ENCODE data around the gene ELL2.
A peak's percentile ranks its signal among the peaks of the same experiment; 100 is the strongest.

The ELL2 gene

DNA sequence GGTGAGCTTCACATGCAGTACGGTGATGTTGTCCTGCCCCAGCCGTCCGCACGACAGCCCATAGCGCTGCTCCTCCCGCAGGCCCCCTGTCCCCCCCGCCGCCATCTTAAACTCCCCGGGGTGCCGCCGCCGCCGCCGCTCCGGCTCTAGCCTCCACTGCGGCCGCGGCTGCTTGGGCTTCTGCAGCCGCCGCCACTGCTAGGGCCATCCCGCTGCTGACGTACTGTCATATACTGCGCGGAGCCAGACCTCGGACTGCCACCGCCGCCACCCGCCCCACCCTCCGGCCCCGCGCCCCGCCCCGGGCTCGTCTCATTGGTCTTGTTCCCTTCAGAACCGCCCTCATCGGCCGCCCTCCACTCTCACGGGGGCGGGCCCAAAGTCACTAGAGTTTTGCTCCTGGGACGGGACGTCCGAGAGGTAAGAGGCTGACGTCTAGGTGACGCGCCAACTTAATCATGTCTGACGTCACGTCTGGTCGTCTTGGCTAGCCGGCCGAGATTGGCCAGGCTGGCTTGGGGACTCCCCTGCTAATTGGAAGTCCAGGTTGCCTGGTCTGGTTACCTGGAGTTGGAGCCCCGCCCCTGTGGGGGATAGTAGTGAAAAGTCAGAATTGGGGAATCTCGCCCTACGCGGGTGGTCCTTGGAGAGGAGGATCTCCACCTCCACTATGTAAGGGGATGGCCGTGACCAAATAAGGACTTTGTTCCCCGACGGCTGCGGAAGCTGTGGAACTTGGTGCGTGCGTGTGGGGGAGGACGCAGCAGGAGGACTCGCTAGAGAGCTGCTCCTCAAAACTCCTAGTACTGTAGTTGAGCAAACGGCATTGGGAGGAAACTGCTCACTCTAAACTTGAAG is at the start of gene ELL2:
Gene ELL2, minus strand, starts transcription at position 235 of the 858 bp plus-strand sequence. Its CDS starts 130 bp downstream, at position 105.
- DNase-seq (ENCODE audit: low read depth), result peak; percentile 71

DNA sequence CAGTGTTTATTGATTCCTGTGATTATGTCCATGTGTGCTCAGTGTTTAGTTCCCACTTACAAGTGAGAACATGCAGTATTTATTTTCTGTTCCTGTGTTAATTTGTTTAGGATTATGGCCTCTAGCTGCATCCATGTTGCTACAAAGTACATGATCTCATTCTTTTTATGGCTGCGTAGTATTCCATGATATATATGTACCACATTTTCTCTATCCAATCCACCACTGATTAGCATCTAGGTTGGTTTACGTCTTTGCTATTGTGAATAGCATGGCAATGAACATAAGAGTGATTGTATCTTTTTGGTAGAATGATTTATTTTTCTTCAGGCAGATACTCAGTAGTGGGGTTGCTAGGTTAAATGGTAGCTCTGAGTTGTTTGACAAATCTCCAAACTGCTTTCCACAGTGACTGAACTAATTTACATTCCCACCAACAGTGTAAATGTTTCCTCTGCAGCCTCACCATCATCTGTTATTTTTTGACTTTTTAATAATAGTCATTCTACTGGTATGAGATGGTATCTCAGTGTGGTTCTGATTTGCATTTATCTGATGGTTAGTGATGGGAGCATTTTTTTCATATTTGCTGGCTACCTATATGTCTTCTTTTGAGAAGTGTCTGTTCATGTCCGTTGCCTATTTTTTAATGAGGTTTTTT is 47.5 kb upstream of the ELL2 start:
- no peak for DNase-seq (ENCODE audit: low read depth)

DNA sequence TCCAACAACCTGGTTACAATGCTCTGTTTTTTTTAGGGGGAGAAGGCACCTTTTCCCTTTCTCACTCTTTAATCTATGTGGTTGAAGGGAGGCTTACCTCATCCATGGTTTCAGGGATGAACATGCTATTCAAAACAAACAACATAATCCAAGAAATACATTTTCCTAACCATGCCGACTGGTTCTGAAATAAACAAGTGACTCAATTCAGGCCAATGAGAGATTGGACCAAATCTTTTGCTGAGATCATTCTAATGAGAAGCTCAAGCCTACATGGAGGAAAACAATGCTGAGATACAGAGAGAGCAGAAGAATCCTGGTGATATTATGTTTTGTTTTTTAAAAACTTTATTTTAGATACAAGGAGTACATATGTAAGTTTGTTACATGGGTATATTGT is 46.8 kb upstream of the ELL2 start:
- no peak for DNase-seq (ENCODE audit: low read depth)

DNA sequence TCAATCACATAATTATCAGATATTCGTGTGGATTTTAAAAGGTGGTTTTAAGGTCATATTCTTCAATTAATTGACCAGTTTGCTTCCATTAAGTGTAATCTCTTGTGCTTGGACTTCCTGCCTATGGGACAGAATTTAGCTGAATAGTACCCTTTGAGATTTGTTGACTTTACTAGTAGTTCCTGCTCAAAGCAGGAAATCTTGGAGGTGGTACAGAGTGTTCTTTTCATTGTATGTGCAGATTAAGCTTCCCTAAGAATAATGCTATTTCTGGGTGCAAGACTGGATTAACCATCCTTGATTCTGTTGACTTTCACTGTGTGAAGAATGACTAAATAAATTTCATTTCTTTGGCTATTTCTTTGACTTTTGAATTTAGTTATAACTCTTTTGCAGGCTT is 45.4 kb upstream of the ELL2 start:
- DNase-seq (ENCODE audit: low read depth), result no peak

DNA sequence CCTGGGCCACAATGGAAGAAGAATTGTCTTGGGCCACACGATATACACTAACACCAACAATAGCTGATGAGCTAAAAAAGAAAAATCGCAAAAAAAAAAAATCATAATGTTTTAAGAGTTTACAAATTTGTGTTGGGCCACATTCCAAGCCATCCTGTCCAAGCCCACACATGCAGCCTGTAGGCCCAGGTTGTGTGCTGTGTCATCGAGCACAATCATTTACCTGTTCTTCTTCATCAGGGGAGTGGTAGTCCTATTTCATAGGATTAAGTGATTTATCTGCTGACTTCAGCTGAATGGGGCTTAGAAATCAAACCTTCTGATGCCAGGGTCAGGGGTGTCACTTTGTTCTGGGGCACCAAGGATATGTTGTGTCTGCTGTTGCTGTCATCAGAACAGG is 44.6 kb upstream of the ELL2 start:
- DNase-seq (ENCODE audit: low read depth), result no peak

DNA sequence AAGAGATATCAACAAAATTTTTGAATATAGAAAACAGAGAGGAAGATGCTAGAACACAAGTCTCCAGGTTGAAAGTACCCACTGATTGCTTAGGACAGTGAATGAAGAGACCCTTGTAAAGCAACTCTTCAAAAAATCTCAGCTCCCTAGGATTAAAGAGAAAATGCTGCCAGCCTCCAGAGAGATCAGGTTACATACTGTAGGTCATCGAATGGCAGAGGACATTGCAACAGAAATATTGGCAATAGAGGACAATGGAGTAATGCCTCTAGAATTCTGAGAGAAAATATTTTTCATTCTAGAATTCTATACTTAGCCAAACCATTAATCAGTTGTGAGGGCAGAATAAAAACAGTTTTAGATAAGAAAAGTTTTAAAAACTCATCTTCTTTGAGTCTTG is 43.1 kb upstream of the ELL2 start:
- no peak for DNase-seq (ENCODE audit: low read depth)

DNA sequence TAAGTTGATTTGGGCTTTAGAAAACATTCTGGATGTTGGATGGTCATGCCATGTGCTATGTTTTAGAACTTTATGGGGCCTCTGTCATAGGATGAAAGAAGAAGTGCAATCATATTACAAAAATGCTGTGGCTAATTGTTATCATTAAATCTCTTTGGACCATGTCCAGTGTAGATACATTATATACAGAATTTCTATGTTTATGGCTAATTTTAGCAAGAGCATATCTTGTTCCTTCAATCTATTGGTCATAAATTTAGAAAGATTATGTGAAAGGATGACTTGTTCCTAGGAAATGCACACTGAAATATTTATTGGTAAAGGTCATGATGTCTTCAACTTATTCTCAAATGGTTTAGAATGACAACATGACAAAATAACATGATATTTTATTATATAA is 42.4 kb upstream of the ELL2 start:
- no peak for DNase-seq (ENCODE audit: low read depth)

DNA sequence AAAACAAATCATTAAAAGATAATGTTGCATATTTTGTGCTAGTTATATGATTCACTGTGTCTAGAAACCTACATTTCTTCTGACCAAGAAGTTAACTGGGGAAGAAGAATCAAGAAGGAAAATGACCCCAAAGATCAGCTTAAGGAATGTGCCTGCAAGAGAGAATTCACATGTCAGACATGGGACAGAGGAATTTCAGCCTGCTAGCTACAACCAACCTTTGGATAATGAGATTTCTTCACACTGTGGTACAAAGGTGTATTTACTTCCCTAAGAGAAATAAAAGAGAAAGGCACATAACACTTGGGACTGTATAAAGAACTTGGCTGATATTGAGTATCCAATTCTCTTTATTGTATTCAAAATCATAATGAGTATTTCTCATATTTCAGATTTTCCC is 39.6 kb upstream of the ELL2 start:
- no peak for DNase-seq (ENCODE audit: low read depth)

DNA sequence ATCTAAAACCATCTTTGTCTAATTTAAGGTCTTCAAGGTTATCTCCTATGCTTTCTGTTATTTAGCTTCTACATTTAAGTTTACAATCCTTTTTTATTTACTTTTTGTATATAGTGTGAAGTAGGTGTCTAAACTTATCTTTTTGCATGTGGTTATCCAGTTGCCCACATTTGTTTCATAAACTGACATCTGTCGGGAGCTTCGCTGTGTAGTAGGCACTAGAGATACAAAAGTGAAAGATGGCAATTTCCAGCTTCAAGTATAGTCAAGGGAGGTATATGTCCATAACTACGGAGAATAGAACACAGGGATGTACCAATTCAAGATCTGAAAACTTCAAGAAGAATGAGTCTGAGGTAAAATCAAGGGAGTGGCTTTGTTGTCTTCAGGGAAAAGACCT is 38.7 kb upstream of the ELL2 start:
- DNase-seq (ENCODE audit: low read depth), result no peak

DNA sequence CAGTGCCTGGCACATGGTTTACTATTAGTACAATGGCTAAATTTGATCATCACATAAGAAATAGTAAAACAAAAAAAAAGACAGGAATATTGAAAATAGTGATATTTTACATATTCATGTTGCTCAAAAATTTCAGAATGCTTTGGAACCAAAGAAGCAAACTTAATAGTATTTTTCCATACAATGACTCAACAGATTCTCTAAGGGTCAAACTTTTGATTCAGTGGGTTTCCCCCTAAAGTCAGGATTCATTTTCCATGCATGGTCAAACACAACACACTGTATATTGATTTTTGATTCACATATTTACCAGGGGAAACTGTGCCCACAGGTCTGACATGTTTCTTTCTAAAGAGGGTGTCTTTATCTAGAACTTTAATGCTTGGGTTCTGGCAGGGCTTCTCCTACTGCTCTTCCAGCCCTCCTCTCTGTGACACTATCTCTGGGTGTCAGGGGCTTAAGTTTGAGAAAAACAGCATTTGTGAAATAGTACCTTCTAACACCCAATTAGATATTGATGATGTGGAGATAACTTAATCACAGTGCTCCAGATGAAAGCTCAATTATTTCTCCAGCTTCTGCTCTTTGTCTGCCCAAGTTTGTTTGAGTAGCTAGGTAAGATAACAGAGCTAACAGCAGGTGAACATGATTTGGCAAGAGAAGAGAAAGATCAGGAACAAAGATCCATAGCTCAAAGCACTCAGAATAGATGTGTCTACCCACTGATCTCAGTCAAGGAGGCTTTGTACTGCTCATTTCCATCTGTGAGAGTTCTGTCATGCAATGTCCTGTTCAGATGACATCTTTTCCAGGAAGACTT is 35.5 kb upstream of the ELL2 start:
- no peak for DNase-seq (ENCODE audit: low read depth)

DNA sequence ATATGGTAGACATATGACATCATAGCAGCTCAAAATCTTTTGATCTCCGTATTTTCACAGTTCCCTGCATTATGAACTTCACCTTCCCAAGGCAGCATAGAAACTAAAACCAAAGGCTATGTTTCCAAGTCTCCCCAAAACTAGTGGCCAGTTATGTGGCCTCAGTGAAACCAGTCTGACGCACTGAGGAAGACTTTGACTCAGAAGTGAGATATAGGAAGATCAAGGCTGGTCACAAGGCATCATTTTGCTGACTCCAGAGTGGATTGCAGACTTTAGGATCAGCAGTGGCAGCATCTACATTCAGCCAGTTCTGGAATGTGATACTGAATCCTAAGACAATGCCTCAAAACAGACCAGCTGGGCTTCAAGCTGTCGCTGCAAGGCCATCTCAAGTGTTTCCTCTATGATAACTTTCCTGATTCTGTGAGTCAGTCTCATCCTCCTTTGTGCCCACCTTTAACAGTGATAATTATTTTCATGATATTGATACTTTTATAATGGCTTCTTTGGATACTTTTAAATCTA is 34.4 kb upstream of the ELL2 start:
- no peak for DNase-seq (ENCODE audit: low read depth)

DNA sequence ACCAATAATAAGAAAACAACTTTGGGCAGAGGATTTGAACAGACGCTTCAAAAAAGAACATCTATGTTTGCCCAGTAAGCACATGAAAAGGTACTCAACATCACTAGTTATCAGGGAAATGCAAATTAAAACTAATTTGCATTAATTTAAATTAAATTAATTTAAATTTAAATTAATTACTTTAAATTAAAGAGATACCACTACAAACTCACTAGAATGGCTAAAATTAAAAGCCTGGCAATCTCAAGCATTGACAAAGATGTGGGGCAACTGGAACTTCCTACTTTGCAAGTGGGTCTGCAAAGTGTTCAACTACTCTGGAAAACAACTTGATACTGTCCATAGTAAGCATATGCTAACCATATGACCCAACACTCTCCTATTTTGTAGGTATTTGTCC is 32.1 kb upstream of the ELL2 start:
- DNase-seq (ENCODE audit: low read depth), result no peak

DNA sequence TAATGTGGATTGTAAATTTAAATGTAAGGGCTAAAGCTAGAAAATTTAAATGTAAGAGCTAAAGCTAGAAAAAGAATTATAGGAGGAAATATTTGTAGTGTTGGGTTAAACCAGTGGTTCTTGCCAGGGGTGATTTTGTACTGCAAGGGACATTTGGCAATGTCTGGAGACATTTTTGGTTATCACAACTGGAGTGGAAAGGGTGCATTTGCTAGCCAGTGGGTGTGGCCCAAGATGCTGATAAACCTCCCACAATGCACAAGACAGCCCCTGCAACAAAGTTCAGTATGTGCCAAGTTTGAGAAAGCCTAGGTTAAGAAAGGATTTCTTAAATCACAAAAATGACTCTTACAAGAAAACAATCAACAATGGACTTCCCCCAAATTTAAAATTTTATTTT is 31.6 kb upstream of the ELL2 start:
- no peak for DNase-seq (ENCODE audit: low read depth)

DNA sequence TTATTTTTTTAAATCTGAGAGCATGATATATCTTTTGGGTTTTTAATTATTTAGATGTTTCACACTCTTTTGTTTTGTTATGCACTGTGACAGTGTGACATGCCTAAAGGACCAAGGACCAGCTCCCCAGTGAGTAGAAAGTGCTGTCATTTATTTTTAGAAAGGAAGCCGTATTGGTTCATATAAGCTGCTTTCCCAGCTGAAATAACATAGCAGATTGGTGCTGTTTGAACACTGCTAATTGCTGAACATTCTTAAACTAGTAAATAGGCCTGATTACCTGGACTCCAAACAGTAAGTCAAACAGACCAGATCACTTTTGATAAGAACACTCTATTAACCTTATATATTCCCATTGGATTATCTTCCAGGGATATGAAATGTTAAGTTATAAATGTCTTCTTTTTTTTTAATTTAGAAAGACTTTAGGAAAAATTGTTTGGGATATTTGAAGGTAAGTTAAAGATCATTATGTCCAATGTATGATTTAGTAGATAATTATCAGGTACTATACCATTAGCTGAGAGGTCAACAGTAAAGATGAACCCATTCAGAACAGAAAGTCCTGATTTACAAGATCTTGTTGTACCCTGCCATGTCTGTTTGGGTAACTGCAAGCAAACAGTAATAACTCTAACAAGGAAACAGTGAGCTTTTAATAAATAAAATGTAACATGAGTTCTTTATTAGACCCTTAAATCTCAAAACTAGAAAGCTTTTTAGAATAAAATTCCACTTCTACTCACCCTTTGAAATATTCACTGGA is 27.8 kb upstream of the ELL2 start:
- DNase-seq (ENCODE audit: low read depth), result no peak

DNA sequence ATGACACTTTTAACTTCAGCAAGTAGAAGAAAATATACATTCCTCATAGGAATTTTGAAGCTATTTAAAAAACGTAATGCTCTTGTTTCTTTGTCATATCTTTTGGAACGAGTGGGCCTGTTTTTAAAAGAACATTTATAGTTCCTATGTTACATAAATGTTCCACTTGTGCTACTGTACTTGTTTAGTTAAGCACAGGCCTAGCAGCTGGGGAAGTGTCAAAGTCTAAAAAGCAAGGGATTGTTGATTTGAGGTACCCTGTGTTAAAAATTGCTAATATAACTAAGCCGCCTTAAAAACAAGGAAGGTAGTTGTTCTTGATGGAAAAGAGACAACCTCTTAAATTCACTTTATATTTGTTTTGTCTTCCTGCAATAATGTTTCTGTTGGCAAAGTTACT is 27.2 kb upstream of the ELL2 start:
- no peak for DNase-seq (ENCODE audit: low read depth)

DNA sequence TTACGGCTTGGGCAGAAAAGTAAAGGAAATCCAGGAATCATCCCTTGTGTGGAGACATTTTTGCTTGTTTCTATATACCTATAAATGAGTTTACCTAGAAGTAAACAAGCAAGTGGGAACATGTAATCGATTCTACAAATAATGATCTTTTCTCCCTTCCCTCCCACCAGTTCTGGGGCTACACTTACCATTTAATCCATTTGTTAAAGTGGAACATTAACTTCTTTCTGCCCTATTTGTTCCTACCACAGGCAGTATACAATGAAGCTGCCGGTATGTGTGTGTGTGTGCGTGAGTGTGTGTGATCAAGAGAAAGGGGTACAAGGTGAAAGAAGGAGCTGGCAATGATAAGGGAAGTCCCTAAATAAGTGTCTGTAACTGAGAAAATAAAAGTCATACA is 26.4 kb upstream of the ELL2 start:
- no peak for DNase-seq (ENCODE audit: low read depth)

DNA sequence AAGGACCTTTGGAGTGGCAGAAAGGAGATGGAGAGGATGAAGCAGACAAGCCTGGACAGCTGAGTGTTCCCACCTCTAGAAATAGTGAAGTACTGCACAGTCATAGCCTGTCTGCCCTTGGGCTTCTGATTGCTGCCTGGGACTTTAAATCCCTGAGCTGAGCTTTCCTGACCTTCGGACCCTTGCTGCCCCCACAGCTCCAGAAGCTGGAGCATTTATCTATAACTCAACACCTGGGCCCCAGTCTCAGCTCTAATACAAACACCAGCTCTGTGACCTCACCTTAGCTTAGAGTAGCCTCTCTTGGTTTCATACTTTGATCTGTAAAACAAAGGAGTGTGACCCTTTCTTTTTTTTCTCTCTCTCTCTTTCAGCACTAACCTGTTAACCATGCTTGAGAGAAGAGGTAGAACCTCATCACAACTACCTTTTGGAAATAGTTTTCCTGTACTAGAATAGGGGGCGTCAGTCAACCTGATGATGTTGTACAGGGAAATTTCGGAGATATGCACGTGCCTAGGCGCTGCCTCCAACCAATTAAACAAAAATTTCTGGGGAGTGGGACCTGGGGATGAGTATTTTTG is 25.4 kb upstream of the ELL2 start:
- no peak for DNase-seq (ENCODE audit: low read depth)

DNA sequence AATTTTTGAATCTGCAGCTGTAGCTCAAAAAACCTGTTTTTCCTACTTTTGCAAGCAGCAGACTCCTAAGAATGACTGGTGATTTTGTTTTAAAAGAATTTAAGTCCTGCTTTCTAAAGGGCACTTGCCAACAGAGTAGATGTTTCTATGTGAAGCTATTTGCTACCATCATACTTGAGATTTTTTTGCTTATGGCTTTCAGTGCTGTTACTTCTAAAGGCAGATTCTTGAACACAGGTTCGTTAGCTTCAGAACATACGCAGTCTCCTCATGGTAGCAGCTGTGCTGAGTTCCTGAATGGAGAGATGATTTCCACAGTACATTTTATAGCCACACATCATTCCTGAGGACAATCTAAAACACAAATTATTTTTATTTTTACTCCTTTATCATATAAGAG is 24.4 kb upstream of the ELL2 start:
- DNase-seq (ENCODE audit: low read depth), result no peak

DNA sequence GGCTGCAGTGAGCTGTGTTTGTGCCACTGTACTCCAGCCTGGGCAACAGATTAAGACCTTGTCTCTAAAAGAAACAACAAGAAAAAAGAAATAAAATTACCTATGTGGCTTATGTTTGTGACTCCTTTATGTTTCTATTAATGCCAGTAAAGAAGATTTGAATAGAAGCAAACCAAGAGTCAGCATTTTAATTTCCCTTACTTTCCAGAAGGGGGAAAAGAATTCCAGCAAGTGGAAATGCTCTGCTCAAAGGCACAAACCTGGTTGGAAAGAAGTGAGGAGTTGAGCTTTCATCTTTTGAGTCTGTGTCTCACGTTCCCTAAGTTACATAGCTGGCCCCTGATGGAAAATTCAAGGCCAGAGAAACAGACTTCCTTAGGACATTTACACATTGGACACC is 23.6 kb upstream of the ELL2 start:
- DNase-seq (ENCODE audit: low read depth), result no peak

DNA sequence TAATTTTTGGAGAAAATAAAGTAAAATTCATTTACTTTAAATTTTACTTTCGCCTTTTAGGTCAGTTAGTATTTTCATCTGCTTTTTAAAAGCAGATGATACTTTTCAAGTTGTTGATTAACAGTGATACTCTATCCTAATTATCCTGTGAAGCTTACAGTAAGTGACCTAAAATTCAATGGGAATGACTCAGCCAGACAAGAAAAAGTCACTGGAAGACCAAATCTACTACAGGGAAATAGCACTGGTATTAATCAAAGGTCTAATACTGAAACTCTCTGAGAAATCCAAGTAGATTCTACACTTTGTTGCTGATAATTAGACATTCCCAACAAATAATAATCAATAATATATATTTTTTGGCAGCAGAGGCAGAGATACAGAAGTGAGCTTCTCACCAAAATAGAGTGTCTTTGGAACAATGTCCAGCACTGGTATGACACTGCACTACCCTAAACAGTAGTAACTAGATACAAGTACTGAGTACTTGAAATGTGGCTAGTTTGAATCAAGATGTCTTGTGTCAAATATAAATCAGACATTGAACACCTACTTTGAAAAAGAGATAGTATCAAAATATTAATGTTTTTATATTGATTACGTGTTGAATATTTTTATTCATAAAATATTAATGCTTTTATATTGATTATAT is 22.8 kb upstream of the ELL2 start:
- DNase-seq (ENCODE audit: low read depth), result no peak

DNA sequence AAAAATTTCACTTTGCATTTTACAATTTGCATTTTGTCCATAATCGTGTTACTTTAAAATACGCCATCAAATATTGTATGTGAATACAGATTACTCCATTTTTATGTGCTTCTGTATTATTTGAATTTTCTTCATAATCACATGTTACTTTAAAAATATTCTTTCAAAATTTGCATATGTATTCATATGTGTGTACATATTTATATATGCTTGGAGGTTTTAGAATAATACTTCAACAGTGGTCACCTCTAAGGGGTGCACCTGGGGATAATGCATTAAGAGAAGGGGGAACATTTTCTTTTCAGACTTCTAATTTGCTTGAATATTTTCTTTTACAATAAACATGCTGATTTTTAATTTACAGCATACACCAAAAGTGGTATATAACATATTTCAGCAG is 21.9 kb upstream of the ELL2 start:
- no peak for DNase-seq (ENCODE audit: low read depth)

Measured in HS-27A (cell line).